ENCODE measurements around the gene CDIP1.

CDIP1 gene

GRCh38 chr16:4463522-4464163 is 74.9 kb downstream of the CDIP1 start:
- Histone ChIP-seq H3K4me1 (ENCODE audit: control insufficient read depth, insufficient read depth, low read length) (no peaks in the 10 kb centered on the region), H3K9me3 (ENCODE audit: control insufficient read depth, insufficient read depth, low read depth, low read length) (no peaks in the 10 kb centered on the region), H3K36me3 (ENCODE audit: control insufficient read depth in 2 of 2, insufficient read depth in 1 of 2, low read length in 2 of 2) (peaks cover 3 to 49% of the 10 kb centered on the region in 2 experiments; a peak in 2 of 3 replicates), H3K27ac (ENCODE audit: extremely low read depth, low read depth, low read length) (no peak overlapping the region), H3K4me3 (ENCODE audit: low read depth, low read length) (no peak overlapping the region)
- CTCF ChIA-PET: interaction anchor here (0.8 to 1.0 kb wide), 3 partner anchors 9 to 44 kb away, joined by 3 to 4 read pairs (median 3); partner anchors contain the start of gene HMOX2
- POLR2A ChIA-PET: interaction anchor here (0.6 to 1.8 kb wide), 2 partner anchors 12 to 13 kb away, joined by 8 to 11 read pairs; partner anchors contain the start of genes HMOX2 and NMRAL1
- TF ChIP-seq GLIS2 (tag by site-specific recombination; IDR thresholded peaks at IDR 0.05) (no peak), PRDM10 (tag by site-specific recombination; IDR thresholded peaks at IDR 0.05) (no peak), ZNF132 (tag by site-specific recombination; IDR thresholded peaks at IDR 0.05; ENCODE audit: borderline replicate concordance) (no peak), ZNF184 (tag by site-specific recombination; IDR thresholded peaks at IDR 0.05) (no peak), HOXD13 (CRISPR knock-in tag; IDR thresholded peaks at IDR 0.05; ENCODE audit: borderline replicate concordance) (no peak), ZNF585B (tag by site-specific recombination; IDR thresholded peaks at IDR 0.05) (no peak), ZNF777 (tag by site-specific recombination; IDR thresholded peaks at IDR 0.05; ENCODE audit: borderline replicate concordance) (no peak), ZNF362 (tag by site-specific recombination; IDR thresholded peaks at IDR 0.05) (no peak)
- TF ChIP-seq, protein P1, sequence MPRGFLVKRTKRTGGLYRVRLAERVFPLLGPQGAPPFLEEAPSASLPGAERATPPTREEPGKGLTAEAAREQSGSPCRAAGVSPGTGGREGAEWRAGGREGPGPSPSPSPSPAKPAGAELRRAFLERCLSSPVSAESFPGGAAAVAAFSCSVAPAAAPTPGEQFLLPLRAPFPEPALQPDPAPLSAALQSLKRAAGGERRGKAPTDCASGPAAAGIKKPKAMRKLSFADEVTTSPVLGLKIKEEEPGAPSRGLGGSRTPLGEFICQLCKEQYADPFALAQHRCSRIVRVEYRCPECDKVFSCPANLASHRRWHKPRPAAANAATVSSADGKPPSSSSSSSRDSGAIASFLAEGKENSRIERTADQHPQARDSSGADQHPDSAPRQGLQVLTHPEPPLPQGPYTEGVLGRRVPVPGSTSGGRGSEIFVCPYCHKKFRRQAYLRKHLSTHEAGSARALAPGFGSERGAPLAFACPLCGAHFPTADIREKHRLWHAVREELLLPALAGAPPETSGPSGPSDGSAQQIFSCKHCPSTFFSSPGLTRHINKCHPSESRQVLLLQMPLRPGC (tag by site-specific recombination; IDR thresholded peaks at IDR 0.05): no peak
- TF ChIP-seq, protein P2, sequence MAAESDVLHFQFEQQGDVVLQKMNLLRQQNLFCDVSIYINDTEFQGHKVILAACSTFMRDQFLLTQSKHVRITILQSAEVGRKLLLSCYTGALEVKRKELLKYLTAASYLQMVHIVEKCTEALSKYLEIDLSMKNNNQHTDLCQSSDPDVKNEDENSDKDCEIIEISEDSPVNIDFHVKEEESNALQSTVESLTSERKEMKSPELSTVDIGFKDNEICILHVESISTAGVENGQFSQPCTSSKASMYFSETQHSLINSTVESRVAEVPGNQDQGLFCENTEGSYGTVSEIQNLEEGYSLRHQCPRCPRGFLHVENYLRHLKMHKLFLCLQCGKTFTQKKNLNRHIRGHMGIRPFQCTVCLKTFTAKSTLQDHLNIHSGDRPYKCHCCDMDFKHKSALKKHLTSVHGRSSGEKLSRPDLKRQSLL (tag by site-specific recombination; IDR thresholded peaks at IDR 0.05): no peak

GRCh38 chr16:4461250-4462085 is 77.1 kb downstream of the CDIP1 start:
- H3K9me3 ChIP-seq (ENCODE audit: control insufficient read depth, insufficient read depth, low read depth, low read length): no peaks in the 10 kb centered on the region
- no peak overlapping the region for H3K4me3 ChIP-seq (ENCODE audit: low read depth, low read length)
- H3K4me1 ChIP-seq (ENCODE audit: control insufficient read depth, insufficient read depth, low read length): no peaks in the 10 kb centered on the region
- peaks cover 3 to 58% of the 10 kb centered on the region in 2 experiments; a peak in 2 of 3 replicates for H3K36me3 ChIP-seq (ENCODE audit: control insufficient read depth in 2 of 2, insufficient read depth in 1 of 2, low read length in 2 of 2)
- ChIA-PET CTCF (interaction anchor here (0.8 kb wide), 1 partner anchor 58 kb away, joined by 4 read pairs; no protein-coding TSS in a partner anchor), POLR2A (no interaction called here)
- no peak overlapping the region for H3K27ac ChIP-seq (ENCODE audit: extremely low read depth, low read depth, low read length)
- TF ChIP-seq PRDM10 (tag by site-specific recombination; IDR thresholded peaks at IDR 0.05): peak; percentile 98
- TF ChIP-seq ZBTB44 (tag by site-specific recombination; IDR thresholded peaks at IDR 0.05): no peak
- TF ChIP-seq, protein P3, sequence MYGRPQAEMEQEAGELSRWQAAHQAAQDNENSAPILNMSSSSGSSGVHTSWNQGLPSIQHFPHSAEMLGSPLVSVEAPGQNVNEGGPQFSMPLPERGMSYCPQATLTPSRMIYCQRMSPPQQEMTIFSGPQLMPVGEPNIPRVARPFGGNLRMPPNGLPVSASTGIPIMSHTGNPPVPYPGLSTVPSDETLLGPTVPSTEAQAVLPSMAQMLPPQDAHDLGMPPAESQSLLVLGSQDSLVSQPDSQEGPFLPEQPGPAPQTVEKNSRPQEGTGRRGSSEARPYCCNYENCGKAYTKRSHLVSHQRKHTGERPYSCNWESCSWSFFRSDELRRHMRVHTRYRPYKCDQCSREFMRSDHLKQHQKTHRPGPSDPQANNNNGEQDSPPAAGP (tag by site-specific recombination; IDR thresholded peaks at IDR 0.05): peak; percentile 39; the same call in 1 of the 2 replicates
- no peak for TF ChIP-seq ZNF391 (tag by site-specific recombination; IDR thresholded peaks at IDR 0.05; ENCODE audit: borderline replicate concordance, low read depth)
- TF ChIP-seq, protein P4, sequence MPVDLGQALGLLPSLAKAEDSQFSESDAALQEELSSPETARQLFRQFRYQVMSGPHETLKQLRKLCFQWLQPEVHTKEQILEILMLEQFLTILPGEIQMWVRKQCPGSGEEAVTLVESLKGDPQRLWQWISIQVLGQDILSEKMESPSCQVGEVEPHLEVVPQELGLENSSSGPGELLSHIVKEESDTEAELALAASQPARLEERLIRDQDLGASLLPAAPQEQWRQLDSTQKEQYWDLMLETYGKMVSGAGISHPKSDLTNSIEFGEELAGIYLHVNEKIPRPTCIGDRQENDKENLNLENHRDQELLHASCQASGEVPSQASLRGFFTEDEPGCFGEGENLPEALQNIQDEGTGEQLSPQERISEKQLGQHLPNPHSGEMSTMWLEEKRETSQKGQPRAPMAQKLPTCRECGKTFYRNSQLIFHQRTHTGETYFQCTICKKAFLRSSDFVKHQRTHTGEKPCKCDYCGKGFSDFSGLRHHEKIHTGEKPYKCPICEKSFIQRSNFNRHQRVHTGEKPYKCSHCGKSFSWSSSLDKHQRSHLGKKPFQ (tag by site-specific recombination; IDR thresholded peaks at IDR 0.05): peak; percentile 26; the same call in 1 of the 2 replicates
